HPDE6-E6E7 (cell line): ENCODE data around the gene MOGAT1.
"Not testable (repeated sequence)": the region's sequence is repeated elsewhere in the genome, so short reads cannot be mapped to it uniquely, and the experiment has no call there.

Experiments
- DNase-seq: peaks from one replicate; pipeline ENCODE4 v3.0.0; 2011; ENCODE audit warnings: missing footprints; ENCODE audit errors: extremely low spot score

The MOGAT1 gene

DNA sequence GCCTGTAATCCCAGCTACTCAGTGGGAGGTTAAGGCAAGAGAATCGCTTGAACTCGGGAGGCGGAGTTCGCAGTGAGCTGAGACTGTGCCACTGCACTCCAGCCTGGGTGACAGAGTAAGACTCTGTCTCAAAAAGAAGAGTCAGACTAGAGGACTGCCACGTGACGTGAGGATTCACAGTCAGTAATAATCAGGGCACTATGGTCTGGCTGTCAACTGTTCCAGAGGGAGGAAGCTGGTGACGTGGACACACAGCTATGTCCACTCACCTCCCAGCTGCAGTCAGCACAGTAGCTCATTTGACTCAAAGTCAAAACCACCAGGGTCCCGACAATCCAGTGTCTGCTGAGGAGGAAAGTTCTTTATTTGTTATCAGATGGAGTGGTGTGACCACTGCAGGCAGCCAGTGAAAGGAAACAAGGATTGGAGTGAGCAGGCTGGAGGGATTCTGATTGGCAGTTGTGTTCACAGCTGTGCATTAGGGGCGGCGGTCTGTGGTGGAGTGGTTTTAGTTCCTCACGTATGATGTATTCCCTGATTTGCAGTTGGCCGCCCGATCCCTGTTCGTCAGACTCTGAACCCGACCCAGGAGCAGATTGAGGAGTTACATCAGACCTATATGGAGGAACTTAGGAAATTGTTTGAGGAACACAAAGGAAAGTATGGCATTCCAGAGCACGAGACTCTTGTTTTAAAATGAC lies 37.9 kb downstream of the MOGAT1 start:
- DNase-seq: peak; percentile 43

DNA sequence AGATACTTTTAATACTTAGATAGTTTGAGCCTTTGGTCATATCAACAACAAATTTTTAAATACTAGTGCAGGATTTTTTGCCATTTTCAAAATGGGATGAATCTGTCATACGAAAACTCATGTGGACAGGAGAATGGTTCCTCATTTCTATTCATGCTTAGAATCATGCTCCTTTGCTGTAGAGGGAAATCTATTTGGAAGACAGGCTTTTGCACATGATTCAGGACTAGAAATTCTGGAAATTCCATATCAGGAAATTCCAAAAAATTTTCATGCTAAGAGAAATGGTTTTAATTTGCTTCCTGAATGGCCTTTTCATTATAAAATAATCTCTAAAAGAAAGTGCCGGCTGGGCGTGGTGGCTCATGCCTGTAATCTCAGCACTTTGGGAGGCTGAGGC lies 39.3 kb downstream of the MOGAT1 start:
- no peak for DNase-seq

DNA sequence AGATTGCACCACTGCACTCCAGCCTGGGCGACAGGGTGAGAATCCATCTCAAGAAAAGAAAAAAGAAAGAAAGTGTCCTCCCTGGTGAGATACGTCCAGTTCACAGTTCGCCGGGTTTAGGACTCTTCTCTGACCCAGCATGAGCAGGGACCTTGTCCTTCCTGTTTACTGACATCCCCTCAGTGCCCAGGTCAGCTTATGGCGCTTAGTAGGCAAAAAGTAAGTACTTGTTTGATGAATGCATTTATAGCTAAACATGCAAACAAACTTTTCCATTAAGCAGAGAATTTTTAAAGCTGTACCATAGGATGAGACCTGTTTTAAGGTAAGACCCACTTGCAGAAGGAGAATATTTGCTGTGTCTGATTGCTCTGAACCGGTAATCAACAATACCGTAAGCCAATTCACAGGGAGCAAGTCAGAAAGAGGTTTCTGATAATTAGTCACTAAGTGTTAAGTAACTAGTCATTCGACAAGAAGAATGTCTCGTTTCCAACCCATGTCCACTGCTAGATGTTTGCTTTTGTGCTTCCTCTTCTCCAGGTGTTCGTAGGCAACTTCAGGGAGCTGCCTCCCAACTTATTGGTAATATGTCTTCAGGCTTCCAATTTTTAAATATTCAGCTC lies 40.0 kb downstream of the MOGAT1 start:
- DNase-seq: no peak

DNA sequence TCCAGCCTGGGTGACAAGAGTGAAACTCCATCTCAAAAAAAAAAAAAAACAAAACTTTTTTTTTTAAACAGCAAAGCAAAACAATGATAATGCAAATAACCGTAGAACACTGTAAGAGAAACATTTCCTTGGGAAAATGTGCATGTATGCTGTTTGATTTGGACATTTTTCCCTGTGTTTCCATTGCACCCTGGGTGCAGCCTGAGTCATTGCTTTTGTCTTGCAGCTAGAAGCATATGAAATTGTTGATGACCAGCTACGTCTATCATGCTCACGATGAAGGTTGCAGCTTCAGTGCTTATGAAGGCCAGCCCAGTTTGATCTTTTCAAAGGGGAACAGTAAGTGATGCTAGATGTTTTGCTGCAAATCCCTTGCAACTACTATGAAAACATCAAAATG lies 41.5 kb downstream of the MOGAT1 start:
- no peak for DNase-seq

DNA sequence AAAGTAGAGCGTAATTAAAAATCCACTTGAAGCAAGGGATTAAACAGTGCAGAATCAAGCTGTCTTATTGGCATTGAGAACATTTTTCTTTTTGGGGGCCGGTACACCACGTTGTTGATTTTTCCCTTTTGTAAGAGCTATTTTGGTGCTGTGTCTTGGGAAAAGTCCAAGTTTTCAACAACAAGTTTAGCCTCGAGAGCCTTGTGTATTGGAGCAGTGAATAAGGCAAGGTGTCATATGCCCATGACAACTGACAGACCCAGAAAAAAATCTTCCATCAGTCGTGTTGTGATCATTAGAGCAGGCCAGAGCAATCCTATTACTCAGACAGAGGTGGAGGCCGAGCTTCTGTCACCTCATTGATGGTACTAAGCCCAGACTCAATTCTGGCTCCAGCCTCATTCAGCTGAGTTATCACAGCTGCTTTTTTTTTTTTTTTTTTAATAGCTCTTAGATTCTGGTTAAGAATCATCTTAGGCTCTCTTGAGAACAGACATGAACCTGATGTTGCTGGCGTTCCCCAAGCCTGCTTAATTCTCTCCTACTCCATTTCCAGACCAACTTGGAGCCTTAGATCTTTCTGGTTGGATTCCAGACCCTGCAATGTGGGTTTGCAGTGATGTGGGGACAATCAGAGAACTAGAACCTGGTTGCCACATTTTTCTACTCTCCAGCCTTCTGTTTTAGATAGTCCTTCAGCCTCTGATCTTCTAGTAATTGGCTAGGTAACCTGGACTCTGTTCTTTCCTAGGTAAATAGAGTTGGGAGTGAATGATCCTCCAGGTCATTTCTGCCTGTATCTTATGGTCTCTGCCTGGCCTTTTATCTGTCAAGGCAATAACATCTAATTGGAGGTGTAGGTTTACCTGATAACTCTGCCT lies 43.1 kb downstream of the MOGAT1 start:
- no peak for DNase-seq

DNA sequence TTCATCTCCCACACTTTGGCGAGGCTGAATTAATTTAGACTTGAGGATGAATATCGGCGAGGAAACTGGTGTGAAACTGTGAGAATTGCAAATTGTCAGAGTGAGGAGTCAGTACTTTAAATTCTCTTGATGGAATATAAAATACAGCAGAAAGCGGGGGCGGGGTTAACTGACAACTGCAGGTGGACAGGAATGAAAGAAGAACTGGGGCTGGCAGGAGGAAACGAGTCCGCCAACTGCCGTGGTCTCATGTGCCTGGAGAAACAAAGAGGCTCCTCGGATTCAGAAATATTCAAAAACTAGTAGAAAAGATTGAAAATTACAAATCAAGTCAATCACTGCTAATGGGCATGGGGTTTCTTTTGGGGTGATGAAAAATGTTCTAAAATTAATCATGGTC lies 44.3 kb downstream of the MOGAT1 start:
- no peak for DNase-seq

DNA sequence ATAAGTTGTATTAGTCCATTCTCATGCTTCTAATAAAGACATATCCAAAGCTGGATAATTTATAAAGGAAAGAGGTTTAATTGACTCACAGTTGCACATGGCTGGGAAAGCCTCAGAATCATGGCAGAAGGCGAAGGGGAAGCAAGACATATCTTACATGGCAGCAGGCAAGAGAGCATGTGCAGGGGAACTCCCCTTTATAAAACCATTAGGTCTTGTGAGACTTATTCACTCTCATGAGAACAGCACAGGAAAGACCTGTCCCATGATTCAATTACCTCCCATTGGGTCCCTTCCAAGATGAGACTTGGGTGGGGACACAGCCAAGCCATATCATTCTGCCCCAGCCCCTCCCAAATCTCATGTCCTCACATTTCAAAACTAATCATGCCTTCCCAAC lies 48.3 kb downstream of the MOGAT1 start:
- DNase-seq: not testable (repeated sequence)

DNA sequence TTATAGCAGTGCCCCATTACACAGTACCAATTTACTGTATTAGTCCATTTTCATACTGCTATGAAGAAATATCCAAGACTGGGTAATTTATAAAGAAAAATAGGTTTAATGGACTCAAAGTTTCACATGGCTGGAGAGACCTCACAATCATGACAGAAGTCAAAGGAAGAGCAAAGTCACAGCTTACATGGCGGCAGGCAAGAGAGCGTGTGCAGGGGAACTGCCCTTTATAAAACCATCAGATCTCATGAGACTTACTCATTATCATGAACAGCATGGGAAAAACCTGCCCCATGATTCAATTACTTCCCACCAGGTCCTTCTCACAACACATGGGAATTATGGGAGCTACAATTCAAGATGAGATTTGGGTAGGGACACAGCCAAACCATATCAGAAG lies 50.1 kb downstream of the MOGAT1 start:
- DNase-seq: not testable (repeated sequence)

DNA sequence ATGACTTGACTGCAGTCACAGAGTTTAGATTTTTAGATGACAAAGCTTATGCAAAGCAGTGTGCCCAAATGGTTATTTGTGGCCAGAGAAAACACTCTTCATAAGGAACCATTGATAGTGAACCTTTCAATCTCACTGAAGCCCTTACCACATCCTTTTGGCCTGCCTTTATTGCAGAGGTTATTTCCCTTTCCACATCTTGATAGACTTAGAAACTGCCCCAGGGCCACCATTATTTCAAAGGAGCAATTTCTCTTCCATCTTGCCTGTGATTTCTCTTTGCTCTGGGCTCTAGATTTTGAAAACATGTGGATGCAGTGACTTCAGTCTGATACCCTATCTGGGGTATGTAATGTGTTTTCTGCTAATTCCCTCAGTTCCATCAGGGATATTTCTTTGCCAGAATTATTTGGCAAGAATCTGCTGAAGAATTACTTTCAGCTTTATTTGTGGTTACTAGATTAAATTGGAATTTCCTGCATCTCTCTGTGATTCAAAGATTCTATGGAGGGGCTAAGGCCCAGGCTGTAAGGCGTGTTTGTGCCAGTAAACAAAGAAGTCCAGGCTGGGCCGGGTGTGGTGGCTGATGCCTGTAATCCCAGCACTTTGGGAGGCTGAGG lies 51.0 kb downstream of the MOGAT1 start:
- no peak for DNase-seq

DNA sequence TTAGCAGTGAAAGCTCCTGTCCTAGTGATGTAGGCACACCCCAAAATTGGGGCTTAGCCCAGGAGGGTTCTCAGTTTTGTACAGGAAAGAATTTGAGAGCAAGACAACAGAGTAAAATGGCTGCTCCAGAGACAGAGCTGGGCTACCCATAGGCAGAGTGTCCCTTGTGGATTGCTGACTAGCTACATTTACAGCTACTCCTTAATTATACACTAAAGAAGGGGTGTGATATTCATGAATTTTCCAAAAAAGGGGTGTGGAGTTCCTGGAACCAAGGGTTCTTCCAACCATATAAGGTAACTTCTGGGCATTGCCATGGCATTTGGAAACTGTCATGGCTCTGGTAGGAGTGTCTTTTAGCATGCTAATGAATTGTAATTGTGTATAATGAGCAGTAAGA lies 52.8 kb downstream of the MOGAT1 start:
- no peak for DNase-seq

DNA sequence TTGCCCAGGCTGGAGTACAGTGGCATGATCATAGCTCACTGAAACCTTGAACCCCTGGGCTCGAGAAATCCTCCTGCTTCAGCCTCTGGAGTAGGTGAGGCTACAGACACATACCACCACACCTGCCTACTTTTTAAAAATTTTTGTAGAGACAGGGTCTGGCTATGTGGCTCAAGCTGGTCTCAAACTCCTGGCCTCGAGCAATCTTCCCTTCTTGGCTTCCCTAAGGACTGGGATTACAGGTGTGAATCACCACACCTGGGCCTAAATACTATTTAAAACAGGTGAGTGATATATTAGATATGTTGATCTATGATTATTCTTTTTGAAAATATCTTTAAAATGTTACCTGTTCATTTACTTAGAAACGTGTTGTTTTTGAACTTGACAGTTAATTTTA lies 57.2 kb downstream of the MOGAT1 start:
- DNase-seq: no peak

DNA sequence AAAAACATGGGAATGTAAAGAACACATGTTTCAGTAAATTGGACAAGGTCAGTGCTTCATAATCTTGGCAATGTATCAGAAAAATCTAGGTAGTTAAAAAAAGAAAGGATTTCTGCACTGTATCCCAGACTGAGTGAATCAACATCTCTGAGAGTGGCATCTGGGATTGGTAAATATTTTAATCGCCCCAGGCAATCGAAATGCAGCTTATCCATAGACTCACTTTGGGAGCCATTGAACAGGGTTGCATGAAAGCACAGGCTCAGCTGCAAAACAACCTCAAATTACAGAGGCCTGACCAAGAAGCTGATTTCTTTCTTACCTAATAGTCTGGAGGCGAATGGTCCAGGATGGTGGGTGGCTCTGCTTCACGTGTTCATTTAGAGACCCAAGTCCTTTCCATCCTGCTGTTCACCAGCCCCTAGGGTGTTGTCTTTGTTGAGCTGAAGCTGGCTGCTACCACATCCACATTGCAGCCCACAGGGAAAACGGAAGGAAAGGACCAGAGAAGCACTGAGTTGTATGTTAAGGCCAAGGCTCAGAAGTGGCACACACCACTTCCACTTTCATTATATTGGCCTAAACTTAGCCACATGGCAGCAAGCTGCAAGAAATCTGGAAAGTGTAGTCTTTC lies 59.0 kb downstream of the MOGAT1 start:
- no peak for DNase-seq

DNA sequence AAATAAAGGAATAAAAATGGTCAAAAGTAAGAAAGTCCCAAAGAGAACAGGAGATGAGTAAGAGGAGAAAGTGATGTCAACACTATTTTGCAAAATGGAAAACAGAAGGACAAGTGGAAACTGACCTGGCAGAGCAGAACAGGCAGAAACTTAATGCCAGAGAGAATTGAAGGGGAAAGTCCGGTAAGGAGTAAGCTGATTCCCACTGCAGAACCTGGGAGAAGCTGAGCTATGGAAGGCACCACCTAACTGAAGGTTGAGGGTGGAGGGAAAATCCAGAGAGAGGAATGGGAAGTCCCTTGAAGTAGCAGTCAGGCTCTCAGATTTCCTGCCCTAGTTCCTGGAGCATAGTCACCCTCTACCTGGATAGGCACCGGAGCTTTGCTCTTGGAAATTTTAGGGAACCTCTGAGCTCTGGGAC lies 59.8 kb downstream of the MOGAT1 start:
- DNase-seq: no peak

DNA sequence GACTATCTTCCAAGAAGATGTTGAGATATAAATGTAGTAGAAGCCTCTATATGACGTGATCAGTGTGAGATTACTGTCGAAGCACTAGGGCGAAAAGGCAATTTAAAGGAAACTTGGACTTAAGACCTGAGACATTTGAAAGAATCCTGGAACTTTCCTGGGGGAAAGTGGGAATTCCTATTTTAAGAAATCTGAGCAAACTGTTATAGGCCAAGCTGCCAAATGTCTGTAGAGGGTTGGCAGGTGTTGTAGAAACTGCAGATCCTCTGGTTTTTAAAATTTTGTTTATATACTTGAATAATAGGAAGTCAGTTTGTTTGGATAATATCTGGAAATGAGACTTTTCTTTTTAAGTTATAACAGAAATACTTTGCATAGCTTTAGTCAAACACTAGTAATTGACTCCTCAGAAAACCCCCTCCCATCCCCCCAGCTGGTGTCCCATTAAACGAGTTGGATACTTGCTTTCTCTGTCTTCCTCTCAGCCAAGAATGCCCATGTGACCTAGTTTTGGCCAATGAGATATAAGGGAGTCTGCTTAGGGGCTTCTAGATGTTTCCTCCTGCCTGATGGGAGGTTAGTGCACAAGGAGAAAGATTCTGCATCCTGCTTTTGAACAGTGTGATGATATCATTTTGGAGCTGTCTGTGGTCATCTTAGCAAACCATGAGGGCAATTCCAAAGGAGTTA lies 61.2 kb downstream of the MOGAT1 start:
- no peak for DNase-seq

DNA sequence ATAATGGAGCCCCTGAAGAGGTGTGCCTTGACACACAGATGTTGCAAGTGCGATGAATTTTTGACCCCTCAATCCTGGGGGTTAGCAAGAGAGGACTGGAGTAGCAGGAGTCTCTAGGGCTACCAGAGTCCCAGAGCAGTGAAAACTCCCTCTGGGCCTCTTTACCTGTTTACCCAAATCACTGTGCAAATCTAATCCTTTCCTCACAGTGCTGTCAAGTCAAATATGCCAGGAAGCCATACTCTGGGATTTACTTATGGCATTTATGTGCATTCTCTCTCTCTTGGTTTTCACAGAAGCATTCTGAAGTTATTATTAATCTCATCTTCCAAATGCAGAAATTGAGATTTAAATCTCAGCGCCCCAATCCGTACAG lies 62.0 kb downstream of the MOGAT1 start:
- DNase-seq: no peak

DNA sequence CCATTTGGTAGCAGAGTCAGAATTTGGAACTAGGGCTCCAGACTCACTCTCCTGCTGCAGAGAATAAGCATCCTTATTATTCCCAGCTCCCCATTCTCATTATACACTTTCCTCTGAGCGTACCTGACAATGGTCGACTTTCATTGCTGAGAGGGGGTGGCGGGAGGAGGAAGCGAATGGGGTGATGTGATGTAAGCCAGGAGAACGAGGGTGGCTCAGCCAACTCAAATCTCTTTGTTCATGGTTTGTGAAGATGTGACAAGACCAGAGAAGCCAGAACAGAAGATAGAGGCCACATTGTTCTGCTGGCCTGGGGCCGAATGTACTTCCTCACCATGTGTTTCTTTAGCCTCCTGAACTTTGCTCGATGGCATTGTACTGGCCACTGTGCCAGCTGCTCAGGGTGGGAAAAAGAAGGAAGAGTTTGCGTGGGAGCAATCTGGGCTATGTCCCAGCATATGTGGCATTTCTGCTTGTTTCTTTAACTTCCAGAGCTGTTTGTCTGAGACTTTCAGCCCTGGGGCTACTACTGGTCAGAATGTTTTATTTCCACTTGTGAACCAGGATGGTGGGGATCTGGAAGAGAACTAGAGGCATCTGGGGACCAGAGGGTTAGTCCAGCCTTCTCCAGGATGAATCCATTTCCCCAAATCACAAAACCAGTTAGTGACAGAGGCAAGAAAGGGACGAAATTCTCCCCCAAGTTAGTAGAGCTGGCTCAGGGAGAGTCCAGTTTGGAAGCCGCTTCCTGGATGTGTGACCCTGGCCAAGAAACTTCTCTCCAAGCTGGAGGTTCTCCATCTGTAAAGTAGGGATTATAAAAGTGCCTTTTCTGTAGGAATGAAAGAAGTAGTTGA lies 62.6 kb downstream of the MOGAT1 start:
- no peak for DNase-seq

DNA sequence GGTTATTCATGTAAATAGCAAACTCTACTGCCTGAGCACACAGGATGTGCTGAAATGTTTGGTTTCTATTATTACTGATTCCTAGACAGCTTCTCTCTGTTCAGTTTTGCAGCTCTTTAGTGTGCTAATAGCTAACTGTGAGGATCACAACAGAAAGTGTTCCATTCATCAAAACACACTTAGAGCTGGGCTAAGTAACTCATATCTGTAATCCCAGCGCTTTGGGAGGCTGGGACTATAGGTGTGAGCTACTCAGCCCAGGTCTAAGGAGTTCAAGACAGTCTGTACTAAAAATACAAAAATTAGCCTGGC lies 63.2 kb downstream of the MOGAT1 start:
- no peak for DNase-seq

DNA sequence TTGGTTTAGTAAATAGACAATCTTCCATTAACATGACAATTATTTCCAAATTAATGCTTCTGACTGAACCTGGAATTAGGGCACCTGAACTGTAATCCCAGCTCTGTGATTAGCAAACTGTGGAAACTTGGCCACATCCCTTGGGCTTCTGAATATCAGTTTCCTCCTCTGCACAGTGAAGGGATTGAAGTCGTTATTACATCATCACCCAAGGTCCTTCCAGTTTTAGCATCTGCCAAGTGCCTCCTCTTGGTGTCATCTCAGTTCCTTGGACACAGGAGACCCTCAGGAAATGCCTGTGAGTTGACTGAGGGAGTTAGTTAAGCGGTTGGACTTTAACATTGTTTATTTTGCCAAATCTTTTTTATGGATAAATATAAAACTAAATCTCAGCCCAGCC lies 64.8 kb downstream of the MOGAT1 start:
- no peak for DNase-seq

DNA sequence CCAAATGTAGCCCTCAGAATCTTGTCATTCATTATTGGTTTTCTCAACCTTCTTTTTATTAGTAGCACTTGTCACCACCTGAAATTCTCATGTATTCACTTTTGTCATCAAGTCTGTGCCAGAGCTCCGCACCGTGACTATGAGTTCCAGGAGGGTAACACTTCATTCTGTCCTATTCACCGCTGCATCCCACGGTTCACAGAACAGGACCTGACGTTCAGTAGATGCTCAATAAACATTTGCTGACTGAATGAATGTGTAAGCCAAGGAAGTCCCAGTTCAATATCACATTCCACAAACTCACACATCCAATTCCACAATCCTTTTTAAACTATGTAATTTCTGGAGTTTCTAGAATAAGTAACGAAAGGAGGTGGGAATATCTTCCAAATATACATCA lies 65.5 kb downstream of the MOGAT1 start:
- no peak for DNase-seq

DNA sequence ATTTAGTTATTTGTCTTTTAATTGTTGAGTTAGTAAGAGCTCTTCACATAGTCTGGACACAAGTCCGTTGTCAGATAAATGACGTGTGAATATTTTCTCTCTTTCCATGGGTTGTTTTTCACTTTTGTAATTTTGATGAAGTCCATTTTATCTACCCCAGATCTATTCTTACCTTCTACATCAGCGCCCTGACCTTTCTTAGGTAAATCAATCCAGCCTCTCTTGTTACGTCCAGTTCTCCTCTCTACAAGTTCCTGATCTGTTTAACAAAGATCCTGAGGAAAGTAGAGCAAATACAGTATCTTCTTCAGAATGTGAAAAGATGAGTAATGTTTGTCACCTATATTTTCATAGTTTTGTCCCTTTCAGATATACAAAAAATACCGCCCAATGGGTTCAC lies 66.9 kb downstream of the MOGAT1 start:
- DNase-seq: no peak

DNA sequence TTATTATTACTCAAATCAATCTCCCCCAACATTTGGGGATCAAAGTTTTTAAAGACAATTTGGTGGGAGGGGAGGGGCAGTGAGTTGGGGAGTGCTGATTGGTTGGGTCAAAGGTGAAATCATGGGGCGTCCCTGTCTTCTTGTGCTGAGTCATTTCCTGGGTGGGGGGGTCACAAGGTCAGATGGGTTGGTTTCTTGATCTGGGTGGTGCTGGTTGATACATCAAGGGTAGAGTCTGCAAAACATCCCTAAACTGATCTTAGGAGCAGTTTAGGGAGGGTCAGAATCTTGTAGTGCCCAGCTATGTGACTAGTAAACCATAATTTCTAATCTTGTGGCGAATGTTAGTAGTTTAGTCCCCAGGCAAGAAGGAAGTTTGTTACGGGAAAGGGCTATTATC lies 67.4 kb downstream of the MOGAT1 start:
- no peak for DNase-seq
